ENCODE data around the gene MOV10L1. TPM values are rescaled to one million over a fixed set of nuclear protein-coding genes. Genes with fewer than 3 reads are reported as not detected.

The MOV10L1 gene
- 1.7 to 3.5 TPM (median 2.8 TPM) in 3 replicates for total RNA-seq

GRCh38 chr22:50089682-50090411, at the start of gene MOV10L1:
TSS of gene MOV10L1 (plus strand) at chr22:50090006. CDS start at chr22:50090089, 83 bp downstream.
- H3K4me3 Mint-ChIP-seq, result no peak within 1 kb of the TSS
- peaks cover 21% of the 10 kb centered on the region for H3K4me1 Mint-ChIP-seq
- no peak for DNase-seq (ENCODE audit: low spot score in 2 of 2, unreplicated experiment in 2 of 2)
- no peak within 1 kb of the TSS for H3K27ac Mint-ChIP-seq
- H3K9me3 Mint-ChIP-seq, result no peaks in the 10 kb centered on the region
- H3K36me3 Mint-ChIP-seq, result no peaks in the 10 kb centered on the region
- no peak for TF ChIP-seq CTCF (IDR thresholded peaks at IDR 0.05; ENCODE audit: unreplicated experiment)
- H3K27me3 Mint-ChIP-seq (ENCODE audit: low read depth), result peaks cover 3% of the 10 kb centered on the region

- DNase-seq (ENCODE audit: low spot score in 2 of 2, unreplicated experiment in 2 of 2), result no peak
- no peaks in the 10 kb centered on the region for H3K4me1 Mint-ChIP-seq
Measured at GRCh38 chr22:50040717-50041116, 49.1 kb upstream of the MOV10L1 start.

GRCh38 chr22:50041361-50042065, 48.3 kb upstream of the MOV10L1 start:
- Mint-ChIP-seq H3K4me3 (no peak overlapping the region), H3K4me1 (no peaks in the 10 kb centered on the region), H3K27me3 (ENCODE audit: low read depth) (peaks cover 5% of the 10 kb centered on the region), H3K9me3 (peaks cover 25% of the 10 kb centered on the region), H3K36me3 (no peaks in the 10 kb centered on the region), H3K27ac (no peak overlapping the region)
- DNase-seq (ENCODE audit: low spot score in 2 of 2, unreplicated experiment in 2 of 2), result no peak
- no peak for TF ChIP-seq CTCF (IDR thresholded peaks at IDR 0.05; ENCODE audit: unreplicated experiment)

More at GRCh38 chr22:50040717-50041116, 49.1 kb upstream of the MOV10L1 start:
- H3K4me3 Mint-ChIP-seq, result no peak overlapping the region
- peaks cover 25% of the 10 kb centered on the region for H3K9me3 Mint-ChIP-seq
- H3K27ac Mint-ChIP-seq, result no peak overlapping the region
- no peak for TF ChIP-seq CTCF (IDR thresholded peaks at IDR 0.05; ENCODE audit: unreplicated experiment)
- no peaks in the 10 kb centered on the region for H3K36me3 Mint-ChIP-seq
- peaks cover 5% of the 10 kb centered on the region for H3K27me3 Mint-ChIP-seq (ENCODE audit: low read depth)

- TF ChIP-seq CTCF (IDR thresholded peaks at IDR 0.05; ENCODE audit: unreplicated experiment), result no peak
- H3K9me3 Mint-ChIP-seq, result peaks cover 11% of the 10 kb centered on the region
- no peaks in the 10 kb centered on the region for H3K4me1 Mint-ChIP-seq
- no peak overlapping the region for H3K4me3 Mint-ChIP-seq
- DNase-seq (ENCODE audit: low spot score in 2 of 2, unreplicated experiment in 2 of 2), result no peak
- H3K36me3 Mint-ChIP-seq, result no peaks in the 10 kb centered on the region
- peaks cover 4% of the 10 kb centered on the region for H3K27me3 Mint-ChIP-seq (ENCODE audit: low read depth)
- H3K27ac Mint-ChIP-seq, result no peak overlapping the region
Measured at GRCh38 chr22:50044485-50045118, 45.2 kb upstream of the MOV10L1 start.

- no peak for DNase-seq (ENCODE audit: low spot score in 2 of 2, unreplicated experiment in 2 of 2)
Measured at GRCh38 chr22:50045211-50046018, 44.4 kb upstream of the MOV10L1 start.

More at GRCh38 chr22:50045211-50046018, 44.4 kb upstream of the MOV10L1 start:
- TF ChIP-seq CTCF (IDR thresholded peaks at IDR 0.05; ENCODE audit: unreplicated experiment), result no peak
- peaks cover 4% of the 10 kb centered on the region for H3K27me3 Mint-ChIP-seq (ENCODE audit: low read depth)
- H3K4me3 Mint-ChIP-seq, result no peak overlapping the region
- H3K36me3 Mint-ChIP-seq, result no peaks in the 10 kb centered on the region
- peaks cover 11% of the 10 kb centered on the region for H3K9me3 Mint-ChIP-seq
- H3K27ac Mint-ChIP-seq, result no peak overlapping the region
- H3K4me1 Mint-ChIP-seq, result peaks cover 1% of the 10 kb centered on the region

All from mesothelial cell of epicardium (in vitro differentiated cells).